ENCODE results near the gene SSBP4.
"Not testable (repeated sequence)": the region's sequence is repeated elsewhere in the genome, so short reads cannot be mapped to it uniquely, and the experiment has no call there.

The SSBP4 gene

DNA sequence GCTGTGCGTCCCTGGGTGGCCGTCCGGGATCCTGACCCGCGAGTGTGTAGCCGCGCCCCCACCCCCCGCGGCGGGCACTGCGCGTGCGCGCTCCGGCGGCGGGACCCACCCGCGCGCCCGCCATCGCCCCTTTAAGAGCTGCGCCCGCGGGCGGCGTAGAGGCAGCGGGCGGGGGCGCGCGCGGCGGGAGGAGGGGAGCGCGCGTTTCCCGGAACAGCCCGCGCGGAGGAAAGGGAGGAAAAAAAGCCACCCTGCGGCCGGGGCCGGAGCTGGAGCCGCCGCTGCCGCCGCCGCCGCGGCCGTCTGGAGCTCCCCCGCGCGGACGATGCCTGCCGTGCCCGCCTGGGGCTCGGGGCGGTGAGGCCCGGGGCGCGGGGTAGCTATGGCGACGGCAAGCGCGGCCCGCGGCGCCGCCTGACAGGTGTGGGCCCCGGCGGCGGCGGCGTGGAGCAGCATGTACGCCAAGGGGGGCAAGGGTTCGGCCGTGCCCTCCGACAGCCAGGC, at the start of gene SSBP4:
SSBP4 (plus strand) TSS at position 204 of the 504 bp plus-strand sequence; CDS start at position 455, 251 bp downstream.
- peak; percentile 61 for DNase-seq

DNA sequence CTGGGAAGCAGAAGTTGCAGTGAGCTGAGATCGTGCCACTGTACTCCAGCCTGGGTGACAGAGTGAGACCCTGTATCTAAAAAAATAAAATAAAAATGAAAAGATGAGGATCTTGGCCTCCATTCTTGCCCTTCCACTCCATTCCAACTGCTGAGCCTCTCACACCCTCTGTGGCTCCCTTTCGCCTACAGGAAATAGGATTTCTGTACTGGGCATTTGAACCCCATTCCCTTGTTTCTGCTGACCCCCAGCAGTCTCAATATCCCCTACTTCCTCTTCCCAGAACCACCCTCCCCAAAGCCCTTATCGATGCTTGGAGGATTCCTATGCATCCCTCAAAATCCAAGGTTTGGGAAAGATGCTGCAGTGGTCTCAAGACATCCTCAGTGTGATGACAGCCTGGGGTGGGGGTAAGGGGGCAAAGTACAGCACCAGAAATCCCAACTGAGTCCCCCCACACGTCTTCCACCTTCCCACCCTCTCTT, 45.7 kb upstream of the SSBP4 start:
- DNase-seq = no peak

DNA sequence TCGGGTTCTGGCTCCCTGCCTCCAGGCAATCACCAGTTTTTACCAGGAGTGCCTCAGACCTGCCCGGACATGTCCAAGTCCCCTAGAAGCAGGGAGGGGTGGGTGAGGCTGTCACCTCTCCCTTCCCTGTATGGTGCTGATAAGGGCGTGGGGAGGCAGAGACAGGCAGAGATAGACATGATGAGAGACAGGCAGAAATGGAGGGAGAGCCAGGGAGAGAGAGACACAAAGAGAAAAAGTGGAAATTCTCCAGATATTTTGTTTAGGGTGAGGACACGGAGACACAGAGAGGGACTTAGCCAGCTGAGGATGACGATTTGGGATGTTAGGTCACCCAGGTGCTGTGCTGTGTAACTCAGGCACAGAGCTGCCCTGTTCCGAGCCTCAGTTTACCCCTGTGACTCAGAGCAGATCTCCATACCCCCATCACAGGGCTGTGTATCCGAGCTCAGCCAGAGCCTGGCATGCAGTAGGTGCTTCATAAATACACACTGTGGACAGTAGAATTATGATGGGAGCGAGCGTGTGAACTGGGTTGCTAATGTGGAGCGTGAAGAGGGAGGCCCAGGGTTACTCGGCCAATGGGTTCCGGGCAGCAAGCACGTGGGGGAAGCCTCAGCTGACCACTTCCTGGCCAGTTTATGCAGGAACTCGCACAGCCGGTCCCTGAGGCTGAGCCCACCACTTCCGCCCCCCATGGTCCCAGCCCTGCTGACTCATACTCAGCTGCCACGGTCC, 45.1 kb upstream of the SSBP4 start:
- DNase-seq = peak; percentile 42

DNA sequence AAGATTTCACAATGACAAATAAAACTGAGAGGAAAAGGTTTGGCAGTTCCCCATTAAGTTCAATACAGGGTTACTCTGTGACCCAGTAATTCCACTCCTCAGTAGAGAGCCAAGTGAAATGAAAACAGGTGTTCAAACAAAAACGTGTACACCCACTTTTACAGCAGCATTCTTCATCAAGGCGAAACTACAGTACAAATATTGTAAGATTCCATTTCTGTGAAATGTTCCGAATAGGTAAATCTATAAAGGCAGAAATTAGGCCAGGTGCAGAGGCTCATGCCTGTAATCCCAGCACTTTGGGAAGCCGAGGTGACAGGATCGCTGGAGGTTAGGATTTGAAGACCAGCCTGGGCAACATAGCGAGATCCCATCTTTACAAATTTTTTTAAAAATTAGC, 42.2 kb upstream of the SSBP4 start:
- no peak for DNase-seq

DNA sequence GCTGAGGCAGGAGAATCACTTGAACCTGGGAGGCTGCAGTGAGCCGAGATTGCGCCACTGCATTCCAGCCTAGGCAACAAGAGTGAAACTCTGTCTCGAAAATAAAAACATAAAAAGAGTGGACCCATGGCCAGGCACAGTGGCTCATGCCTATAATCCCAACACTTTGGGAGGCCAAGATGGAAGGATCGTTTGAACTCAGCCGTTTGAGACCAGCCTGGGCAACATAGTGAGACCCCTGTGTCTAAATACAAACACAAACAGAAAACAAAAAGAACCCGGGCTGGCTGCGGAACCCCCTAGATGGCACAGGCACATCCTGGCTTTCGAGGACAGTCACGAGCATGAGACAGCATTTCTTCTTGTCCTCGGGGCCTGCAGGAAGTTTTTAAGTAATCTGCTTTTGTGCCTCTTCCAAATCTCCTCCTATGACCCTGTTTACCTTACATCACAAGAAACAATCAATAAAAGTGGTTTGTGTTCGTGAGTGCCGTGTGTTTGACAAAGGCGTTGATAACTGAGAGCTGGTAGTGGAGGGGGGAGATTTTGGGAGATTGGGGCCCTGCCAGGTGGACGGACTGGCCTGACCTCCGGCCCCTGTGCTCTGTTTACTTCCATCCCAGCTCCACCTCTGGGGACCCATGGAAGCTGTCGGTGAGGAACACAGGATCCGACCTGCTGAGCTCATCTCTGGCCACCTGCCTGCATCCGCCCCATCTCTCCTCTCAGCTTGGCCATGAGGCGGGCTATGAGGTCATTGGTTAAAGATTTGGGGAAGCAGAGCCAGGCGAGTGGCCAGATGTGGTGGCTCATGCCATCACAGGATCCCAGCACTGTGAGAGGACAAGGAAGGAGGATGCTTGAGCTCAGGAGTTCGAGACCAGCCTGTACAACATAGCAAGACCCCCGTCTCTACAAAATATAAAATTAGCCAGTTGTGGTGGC, 39.1 kb upstream of the SSBP4 start:
- no peak for DNase-seq

DNA sequence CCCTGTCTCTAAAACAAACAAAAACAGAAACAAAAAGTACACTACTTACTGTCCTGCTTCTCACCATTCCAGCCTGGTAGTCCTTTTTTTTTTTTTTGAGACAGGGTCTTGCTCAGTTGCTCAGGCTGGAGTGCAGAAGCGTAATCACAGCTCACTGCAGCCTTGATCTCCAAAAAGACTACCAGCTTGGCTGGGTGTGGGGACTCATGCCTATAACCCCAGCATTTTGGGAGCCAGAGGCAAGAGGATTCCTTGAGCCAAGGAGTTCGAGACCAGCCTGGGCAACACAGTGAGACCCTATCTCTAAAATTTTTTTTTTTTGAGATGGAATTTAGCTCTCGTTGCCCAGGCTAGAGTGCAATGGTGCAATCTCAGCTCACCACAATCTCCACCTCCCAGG, 38.4 kb upstream of the SSBP4 start:
- no peak for DNase-seq

DNA sequence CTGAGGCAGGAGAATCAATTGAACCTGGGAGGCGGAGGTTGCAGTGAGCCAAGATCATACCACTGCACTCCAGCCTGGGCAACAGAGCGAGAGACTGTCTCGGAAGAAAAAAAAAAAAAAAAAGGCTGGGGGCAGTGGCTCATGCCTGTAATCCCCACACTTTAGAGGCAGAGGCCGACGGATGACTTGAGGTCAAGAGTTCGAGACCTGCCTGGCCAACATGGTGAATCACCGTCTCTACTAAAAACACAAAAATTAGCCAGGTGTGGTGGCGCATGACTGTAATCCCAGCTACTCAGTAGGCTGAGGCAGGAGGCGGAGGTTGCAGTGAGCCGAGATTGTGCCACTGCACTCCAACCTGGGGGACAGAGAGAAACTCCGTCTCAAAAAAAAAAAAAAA, 35.6 kb upstream of the SSBP4 start:
- DNase-seq = not testable (repeated sequence)

DNA sequence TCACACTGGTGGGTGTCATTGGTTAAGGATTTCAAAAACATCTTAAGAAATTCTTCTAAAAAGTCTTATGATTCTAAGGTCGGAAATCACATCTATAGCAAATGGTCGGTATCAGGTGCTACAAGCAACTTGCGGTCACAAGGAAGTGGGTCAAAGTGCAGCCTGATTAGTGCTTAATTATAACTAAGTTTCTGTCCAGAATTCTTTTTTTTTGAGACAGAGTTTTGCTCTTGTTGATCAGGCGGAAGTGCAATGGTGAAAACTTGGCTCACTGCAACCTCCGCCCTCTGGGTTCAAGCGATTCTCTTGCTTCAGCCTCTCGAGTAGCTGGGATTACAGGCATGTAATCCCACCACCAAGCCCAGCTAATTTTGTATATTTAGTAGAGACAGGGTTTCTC, 34.4 kb upstream of the SSBP4 start:
- no peak for DNase-seq

DNA sequence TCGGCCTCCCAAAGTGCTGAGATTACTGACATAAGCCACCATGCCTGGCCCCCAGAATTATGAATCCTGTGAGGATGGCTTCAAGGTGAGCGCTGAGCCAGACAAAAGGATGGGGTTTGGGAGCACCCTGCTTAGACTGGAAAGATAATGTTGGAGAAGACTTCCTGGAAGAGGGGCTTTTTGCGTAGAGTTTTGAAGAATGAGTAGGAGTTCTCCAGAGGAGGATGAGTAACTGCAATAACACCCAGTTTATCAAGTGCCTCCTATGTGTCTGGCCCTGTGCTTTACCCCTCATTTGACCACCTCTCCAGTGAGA, 33.9 kb upstream of the SSBP4 start:
- no peak for DNase-seq

DNA sequence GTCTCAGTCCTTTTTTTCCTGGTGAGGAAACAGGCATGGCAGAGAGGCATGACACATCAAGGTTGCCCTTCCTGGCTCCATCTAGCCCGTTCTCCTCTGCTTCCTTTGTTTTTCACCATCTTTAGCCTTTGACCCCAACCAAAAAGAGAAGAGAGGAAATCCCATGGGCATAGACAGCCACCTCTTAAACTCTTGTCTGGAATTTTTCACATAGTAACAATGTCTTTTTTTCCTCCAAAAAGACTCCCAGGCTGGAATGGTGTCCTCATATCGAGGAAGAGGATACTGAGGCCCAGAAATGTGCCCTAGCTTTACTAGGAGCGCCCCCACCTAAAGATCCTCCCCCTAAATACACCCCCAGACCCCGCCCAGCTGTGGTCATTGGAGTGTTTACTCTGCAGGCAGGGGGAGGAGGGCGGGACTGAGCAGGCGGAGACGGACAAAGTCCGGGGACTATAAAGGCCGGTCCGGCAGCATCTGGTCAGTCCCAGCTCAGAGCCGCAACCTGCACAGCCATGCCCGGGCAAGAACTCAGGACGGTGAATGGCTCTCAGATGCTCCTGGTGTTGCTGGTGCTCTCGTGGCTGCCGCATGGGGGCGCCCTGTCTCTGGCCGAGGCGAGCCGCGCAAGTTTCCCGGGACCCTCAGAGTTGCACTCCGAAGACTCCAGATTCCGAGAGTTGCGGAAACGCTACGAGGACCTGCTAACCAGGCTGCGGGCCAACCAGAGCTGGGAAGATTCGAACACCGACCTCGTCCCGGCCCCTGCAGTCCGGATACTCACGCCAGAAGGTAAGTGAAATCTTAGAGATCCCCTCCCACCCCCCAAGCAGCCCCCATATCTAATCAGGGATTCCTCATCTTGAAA, 33.3 kb upstream of the SSBP4 start, which contains the start of gene GDF15:
GDF15 (plus strand) TSS at position 484 of the 868 bp plus-strand sequence; CDS start at position 516, 32 bp downstream.
- DNase-seq = peak; percentile 21

DNA sequence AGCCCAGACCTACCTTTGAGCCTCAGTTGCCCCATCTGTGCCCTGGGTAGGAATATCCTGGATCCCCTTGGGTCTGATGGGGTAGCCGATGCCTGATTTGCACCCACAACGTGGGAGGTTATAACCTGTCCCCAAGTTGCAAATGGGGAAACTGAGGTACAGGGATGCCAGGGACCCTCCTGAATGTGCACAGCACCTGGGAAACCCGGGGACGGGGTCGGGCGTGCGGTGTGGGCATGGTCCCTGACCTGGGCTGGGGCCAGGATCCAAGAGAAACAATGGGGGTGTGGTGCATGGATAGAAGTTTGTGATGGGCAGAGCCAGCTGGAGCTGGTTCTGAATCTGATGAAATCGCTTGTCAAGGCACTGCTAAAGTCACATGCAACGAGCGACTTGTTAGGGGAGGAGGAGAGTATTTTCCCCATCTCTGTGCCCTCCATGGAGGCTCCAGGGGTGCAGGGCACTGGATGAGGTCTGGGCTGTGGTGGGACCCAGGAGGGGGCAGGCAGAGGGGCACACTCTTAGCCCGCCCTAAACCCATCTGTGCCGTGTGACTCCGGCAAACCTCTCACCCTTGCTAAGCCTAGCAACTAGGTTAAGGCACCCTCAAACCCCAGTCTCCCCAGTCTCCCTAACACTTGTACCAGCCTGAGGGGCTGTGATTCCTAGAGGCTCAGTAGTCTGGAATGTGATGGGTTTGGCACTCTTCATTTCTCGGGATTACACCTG, 32.5 kb upstream of the SSBP4 start:
- DNase-seq = no peak

DNA sequence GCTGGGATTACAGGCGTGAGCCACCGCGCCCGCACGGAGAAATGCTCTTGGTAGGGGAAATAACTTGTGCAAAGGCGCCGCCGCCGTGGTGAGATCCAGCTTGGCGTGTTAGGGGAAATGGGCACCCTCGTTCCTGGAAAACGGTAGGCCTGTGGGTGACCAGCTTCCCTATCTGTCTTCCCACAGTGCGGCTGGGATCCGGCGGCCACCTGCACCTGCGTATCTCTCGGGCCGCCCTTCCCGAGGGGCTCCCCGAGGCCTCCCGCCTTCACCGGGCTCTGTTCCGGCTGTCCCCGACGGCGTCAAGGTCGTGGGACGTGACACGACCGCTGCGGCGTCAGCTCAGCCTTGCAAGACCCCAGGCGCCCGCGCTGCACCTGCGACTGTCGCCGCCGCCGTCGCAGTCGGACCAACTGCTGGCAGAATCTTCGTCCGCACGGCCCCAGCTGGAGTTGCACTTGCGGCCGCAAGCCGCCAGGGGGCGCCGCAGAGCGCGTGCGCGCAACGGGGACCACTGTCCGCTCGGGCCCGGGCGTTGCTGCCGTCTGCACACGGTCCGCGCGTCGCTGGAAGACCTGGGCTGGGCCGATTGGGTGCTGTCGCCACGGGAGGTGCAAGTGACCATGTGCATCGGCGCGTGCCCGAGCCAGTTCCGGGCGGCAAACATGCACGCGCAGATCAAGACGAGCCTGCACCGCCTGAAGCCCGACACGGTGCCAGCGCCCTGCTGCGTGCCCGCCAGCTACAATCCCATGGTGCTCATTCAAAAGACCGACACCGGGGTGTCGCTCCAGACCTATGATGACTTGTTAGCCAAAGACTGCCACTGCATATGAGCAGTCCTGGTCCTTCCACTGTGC, 30.9 kb upstream of the SSBP4 start:
- peak; percentile 78 for DNase-seq

DNA sequence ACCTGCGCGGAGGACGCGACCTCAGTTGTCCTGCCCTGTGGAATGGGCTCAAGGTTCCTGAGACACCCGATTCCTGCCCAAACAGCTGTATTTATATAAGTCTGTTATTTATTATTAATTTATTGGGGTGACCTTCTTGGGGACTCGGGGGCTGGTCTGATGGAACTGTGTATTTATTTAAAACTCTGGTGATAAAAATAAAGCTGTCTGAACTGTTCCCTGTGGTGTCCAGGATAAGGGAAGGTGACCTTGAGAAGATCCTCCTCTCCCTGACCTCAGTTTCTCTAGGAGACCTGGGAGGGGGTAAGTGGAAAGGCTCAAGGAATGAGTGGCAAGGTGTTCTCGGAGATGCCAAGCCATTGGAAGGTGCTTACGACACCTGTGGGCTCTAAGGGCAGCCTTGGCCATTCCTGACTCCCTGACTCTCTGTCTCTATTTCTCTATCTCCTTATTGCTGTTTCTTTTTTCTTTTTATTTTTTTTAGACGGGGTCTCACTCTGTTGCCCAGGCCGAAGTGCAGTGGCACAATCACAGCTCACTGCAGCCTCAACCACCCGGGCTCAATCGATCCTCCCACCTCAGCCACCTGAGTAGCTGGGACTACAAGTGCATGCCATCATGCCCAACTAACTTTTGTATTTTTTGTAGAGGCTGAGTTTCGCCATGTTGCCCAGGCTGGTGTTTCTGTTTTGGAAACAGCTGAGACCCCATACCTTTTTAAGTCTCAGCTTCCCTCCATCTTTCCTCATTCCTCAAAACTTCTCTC, 30.1 kb upstream of the SSBP4 start:
- no peak for DNase-seq

DNA sequence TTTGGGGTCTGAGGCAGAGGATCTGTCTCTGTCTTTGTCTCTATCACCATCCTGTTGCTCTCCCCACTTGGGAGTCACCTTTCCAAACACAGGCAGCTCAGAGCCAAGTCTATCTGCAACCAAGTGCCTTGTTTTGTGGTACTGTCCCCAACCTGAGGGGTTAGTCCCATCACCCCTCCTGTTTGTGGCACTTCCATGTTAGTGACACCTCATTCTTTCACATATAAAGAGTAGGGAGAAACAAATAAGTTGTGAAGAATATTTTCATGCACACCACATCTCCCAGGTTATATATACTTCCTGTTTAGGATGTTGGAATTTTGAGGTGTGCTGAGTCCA, 29.5 kb upstream of the SSBP4 start:
- no peak for DNase-seq

DNA sequence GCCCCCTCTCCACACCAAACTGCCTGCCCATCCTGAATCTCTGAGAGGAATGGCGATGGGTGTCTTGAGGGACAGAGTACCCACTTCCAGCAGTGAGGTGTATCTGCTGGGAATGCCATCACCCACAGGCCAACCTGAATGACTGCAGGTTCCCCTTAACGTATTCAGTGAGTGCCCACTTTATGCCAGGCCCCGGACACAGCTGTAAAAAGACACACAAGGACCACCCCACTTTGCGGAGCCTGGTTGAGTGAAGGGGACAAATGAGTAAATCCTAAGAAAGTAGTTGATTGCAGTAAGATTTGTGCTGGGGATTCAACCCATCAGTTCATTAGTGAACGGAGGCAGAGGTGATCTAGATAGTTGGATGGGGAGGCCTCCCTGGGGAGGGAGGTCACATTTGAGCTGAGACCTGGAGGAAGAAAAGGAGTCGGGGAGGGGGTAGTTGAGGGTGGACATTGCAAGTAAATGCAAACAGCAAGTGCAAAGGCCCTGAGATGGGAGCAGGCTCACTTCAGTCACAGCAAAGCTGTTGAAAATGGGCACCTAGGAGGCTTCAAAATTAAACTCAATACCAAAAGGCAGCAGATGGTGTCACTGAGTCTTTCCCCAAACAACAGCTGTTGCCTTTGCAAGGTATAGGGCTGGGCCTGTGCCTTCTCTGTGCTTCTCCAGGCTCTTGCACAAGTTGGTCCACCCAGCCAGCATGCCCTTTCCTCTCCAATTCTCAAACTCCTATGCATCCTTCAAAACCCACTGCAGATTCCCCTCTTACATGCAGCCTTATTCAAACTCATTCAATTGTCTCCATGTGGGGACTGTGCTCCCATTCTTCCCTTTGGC, 28.9 kb upstream of the SSBP4 start:
- DNase-seq = no peak

DNA sequence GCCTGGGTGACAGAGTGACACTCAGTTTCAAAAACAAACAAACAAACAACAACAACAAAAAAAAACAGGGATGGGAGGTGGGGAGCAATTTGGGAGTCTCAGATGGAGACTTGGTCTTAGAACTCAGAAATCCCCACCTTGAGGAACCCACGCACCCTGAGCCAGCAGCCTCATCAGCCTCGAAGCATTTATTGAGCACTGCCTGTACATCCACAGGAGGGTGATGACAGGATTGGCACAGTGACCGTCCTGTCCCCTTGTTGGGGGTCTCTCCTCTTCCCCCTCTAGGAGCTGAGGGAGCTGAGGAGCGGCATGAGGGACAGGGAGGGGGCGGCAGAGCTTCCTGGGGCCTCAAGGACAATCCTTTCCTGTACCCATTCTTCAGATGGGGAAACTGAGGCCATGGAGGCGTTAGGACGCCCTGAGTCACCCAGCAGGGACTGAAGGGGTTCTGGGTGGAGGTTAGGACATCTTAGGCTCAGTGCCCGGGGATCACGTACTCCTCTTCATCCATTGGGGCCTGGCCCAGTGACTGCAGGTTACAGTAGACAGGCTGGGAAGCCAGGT, 27.6 kb upstream of the SSBP4 start:
- no peak for DNase-seq

DNA sequence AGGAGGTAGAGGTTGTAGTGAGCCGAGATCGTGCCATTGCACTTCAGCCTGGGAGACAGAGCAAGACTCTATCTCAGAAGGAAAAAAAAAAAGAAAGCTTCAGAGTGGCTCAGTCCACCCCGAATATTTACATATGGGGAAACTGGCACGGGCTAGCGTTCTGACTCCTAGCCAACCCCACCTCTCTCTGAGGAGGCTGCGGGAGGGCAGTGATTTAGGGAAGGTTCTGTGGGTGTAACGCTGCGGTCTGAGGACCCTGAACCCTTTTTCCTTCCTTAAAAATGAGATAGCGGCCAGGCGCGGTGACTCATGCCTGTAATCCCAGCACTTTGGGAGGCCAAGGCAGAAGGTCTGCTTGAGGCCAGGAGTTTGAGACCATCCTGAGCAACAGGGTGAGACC, 26.8 kb upstream of the SSBP4 start:
- no peak for DNase-seq

DNA sequence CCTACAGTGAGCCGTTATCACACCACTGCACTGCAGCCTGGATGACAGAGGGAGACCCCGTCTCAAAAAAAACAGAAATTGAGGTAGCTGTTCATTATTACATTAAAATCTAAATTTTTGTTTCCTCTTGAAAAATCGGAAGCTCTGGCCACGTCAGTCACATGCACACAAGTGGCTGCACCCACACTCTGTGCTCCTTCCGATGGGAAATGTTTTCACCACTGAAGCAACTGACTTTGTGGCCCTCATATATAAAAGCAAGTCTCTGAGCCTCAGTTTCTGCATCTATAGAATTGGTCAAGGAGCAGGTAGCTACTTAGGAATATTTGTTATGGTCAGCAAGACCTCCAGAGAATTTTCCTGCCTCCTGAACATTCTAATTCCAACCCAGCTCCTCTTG, 26.3 kb upstream of the SSBP4 start:
- no peak for DNase-seq

DNA sequence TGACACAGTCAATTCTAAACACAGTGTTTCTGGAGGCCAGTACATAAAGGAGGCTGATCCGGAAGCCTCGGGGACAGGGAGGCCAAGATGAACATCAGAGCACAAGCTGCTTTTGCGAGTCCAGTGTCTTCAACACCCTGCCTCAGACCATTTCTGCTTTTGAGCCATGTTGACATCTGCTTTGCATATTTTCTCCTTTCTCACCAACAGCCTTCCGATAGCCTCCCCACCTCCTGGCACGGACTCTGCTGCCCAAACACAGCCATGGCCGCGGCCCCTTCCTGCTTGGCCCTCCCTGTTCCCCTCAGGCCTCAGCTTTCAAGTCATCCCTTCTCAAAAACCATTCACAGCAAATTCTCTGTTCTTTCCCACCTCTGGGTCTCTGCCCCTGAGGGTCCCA, 25.4 kb upstream of the SSBP4 start:
- no peak for DNase-seq

Data from stimulated activated CD4-positive, alpha-beta T cell treated with anti-CD3 and anti-CD28 coated beads, Interleukin-4, amount 100 ng/mL, for 24 hours (primary cell).